ENCODE results near the gene ROBO4.

ROBO4 gene

DNA sequence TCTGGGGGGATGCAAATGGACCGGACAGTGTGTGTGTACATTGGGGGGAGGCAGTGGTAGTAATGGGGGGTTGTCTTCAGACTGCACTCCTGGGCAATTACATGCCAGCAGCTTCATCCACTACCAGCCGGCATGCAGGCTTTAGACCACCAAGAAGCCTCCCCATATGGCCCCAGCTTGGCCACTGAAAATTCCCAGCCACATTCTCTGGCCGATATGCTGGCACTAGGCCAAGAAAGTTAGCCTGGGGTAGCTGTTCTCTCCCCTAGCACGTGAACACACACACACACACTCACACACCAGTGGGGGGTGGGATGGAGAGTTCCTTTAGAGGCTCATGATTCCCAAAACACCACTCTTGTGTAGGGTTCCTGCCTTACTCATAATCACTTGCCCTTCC lies 36.0 kb downstream of the ROBO4 start:
- TF ChIP-seq CTCF (IDR thresholded peaks at IDR 0.05; ENCODE audit: low read depth, low read length): no peak
- DNase-seq (ENCODE audit: extremely low read depth, low read depth): no peak

GRCh38 chr11:124859171-124859570 lies 38.5 kb downstream of the ROBO4 start:
- no peak for TF ChIP-seq CTCF (IDR thresholded peaks at IDR 0.05; ENCODE audit: low read depth, low read length)
- DNase-seq (ENCODE audit: extremely low read depth, low read depth): no peak

DNA sequence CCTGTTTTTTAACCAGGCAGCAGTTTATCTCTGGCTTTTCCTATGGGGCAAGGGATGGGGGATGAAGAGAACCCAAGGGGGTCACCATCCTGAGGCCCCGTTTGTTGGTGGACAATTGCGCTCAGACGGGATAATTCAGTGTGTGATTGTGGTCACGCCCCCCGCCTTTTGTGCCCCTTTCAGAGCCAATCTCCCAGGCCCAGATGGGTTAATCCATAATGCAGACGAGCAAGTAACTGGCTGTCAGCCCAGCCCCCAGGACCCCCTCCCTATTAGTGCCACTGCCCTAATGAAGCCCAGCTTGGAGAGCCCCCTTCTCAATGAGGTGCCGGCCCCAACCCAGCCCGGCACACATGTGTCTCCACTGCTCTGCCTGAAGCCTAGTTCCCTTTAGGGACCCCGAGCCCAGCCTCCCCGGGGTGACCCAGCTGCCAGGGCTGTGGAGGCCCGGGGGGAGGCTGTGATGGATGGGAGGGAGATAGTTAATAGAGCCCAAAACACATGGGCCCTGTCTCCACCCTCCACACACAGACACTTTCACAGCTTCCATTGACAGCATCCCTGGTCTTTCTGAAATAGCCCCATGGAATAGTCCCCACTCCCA lies 51.5 kb downstream of the ROBO4 start:
- no peak for DNase-seq (ENCODE audit: extremely low read depth, low read depth)
- TF ChIP-seq CTCF (IDR thresholded peaks at IDR 0.05; ENCODE audit: low read depth, low read length): no peak

- no peak for TF ChIP-seq CTCF (IDR thresholded peaks at IDR 0.05; ENCODE audit: low read depth, low read length)
- DNase-seq (ENCODE audit: extremely low read depth, low read depth): no peak
Measured at GRCh38 chr11:124844664-124845079, 53.0 kb downstream of the ROBO4 start.

DNA sequence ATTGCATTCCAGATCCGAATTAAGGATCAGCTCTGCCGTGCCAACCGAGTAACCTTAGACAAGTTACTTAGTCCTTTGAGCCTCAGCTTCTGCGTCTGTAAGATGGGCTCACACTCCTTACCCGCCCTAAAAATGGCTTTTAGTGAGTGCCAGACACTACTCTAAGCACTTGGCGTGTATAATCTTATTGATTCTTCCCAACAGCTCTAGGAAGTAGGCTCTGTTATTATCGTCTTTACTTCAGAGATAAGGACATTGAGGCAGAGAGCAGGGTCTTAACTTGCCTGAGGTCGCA lies 54.1 kb downstream of the ROBO4 start:
- no peak for DNase-seq (ENCODE audit: extremely low read depth, low read depth)
- no peak for TF ChIP-seq CTCF (IDR thresholded peaks at IDR 0.05; ENCODE audit: low read depth, low read length)

DNA sequence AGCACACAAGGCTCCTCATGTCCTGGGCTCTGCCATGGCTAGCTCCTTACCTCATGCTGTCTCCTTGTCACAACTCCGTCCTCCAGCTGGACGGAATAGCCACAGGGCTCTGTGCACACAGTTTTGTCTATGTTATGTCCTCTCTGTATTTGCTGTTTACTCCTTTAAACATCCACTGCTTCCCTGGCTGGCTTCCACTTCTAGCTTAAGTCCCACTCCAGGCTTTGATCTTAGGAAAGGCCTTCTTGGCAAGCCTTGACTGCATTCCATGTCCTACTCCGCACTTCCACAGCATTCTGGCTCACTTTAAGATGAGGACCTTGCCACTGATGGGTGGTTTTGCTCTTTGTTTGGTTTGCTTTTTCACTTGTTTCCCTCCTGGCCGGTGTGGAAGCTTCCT lies 55.4 kb downstream of the ROBO4 start:
- no peak for TF ChIP-seq CTCF (IDR thresholded peaks at IDR 0.05; ENCODE audit: low read depth, low read length)
- no peak for DNase-seq (ENCODE audit: extremely low read depth, low read depth)

GRCh38 chr11:124841840-124842239 lies 55.8 kb downstream of the ROBO4 start:
- TF ChIP-seq CTCF (IDR thresholded peaks at IDR 0.05; ENCODE audit: low read depth, low read length): no peak
- no peak for DNase-seq (ENCODE audit: extremely low read depth, low read depth)

Data from AG09319 (cell line).